SU-DHL-6 (cell line): Measurements from ENCODE around the gene MUC5B.

Experiments used
- EZH2phosphoT487 ChIP-seq: fragments of 200-600 bp; sonication (generic), shearing (Covaris generic); conservative IDR thresholded peaks from 2 replicates; pipeline ENCODE4 v1.6.1; 2018; ENCODE audit warnings: mild to moderate bottlenecking, antibody characterized with exemption, low read length, moderate library complexity, mixed read lengths
- TF ChIP-seq, protein P1 (sequence below): fragments of 200-600 bp; sonication (generic); IDR thresholded peaks from one replicate; pipeline ENCODE4 v1.5.1; 2017; ENCODE audit warnings: antibody characterized with exemption, mild to moderate bottlenecking, low read length, moderate library complexity; ENCODE audit not compliant: insufficient read depth, poor library complexity, severe bottlenecking

DNA sequence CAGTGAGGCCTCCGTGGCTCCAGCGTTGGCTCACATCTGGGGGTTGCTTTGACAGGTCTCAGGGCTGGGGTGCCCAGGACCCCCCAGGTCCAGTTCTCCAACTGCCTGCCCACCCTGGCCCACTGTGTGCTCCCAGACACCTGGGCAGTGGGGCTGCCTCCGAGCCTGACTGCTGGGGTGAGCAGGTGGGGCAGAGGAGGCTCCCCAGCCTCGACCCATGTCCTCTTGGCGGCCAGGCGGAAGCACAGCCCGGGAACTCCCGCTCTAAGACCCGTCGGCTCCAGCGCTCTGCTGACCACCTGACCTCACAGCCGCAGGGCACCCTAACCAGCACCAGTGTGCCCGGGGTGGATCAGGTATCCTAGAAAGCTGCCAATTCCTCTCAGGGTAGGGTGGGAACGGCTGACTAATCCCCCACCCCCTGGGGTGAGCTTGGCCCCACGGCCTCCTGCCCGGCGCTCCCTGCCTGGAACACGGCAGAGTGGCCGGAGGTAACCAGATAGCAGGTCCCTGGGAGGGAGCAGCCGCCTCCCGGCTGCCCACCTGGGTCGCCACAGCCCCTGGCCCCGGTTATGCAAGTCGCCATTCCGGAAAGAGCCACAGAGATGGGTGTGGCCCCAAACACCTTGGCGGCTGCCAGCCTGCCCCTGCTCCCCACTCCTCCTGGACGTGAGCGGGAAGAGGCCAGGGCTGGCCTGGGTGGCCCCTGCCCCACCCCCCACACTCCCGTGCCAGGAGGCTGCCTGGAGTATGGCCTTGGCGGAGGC lies 19.2 kb upstream of the MUC5B start:
- TF ChIP-seq, protein P1, sequence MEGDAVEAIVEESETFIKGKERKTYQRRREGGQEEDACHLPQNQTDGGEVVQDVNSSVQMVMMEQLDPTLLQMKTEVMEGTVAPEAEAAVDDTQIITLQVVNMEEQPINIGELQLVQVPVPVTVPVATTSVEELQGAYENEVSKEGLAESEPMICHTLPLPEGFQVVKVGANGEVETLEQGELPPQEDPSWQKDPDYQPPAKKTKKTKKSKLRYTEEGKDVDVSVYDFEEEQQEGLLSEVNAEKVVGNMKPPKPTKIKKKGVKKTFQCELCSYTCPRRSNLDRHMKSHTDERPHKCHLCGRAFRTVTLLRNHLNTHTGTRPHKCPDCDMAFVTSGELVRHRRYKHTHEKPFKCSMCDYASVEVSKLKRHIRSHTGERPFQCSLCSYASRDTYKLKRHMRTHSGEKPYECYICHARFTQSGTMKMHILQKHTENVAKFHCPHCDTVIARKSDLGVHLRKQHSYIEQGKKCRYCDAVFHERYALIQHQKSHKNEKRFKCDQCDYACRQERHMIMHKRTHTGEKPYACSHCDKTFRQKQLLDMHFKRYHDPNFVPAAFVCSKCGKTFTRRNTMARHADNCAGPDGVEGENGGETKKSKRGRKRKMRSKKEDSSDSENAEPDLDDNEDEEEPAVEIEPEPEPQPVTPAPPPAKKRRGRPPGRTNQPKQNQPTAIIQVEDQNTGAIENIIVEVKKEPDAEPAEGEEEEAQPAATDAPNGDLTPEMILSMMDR, result no peak
- TF ChIP-seq EZH2phosphoT487, result no peak
